Cardiac muscle cell (in vitro differentiated cells and primary cell): ENCODE results near the gene PLA2R1. TPM values are rescaled to one million over a fixed set of nuclear protein-coding genes. Genes with fewer than 3 reads are reported as not detected.
"Not testable (repeated sequence)": the region's sequence is repeated elsewhere in the genome, so short reads cannot be mapped to it uniquely, and the experiment has no call there.

ENCODE experiments used
- DNase-seq, 2 donors: peaks; one replicate each; pipeline versions ENCODE4 v3.0.0 to v3.0.0-alpha.2; 2010 to 2017; ENCODE audit warnings: low read depth in 1 of 2, low spot score in 1 of 2
- H3K27ac ChIP-seq: fragments of 200-600 bp; sonication (generic); 2 replicates; pipeline ENCODE4 v1.5.1; 2016
- H3K27me3 ChIP-seq: fragments of 200-600 bp; sonication (generic); 2 replicates; pipeline ENCODE4 v1.6.0; 2016; ENCODE audit warnings: control low read depth
- H3K36me3 ChIP-seq: fragments of 200-600 bp; sonication (generic); 2 replicates; pipeline ENCODE4 v1.5.1; 2016; ENCODE audit warnings: control low read depth
- H3K4me1 ChIP-seq: fragments of 200-600 bp; sonication (generic); 2 replicates; pipeline ENCODE4 v1.8.1; 2017; ENCODE audit warnings: low read depth, mild to moderate bottlenecking, mixed run types
- H3K4me3 ChIP-seq: fragments of 200-600 bp; sonication (generic); 2 replicates; pipeline ENCODE4 v1.5.1; 2016; ENCODE audit warnings: mild to moderate bottlenecking
- H3K9me3 ChIP-seq: fragments of 200-600 bp; sonication (generic); 2 replicates; pipeline ENCODE4 v1.5.1; 2017; ENCODE audit warnings: low read depth, mild to moderate bottlenecking, control low read depth
- CTCF ChIP-seq: IDR thresholded peaks from 2 replicates; pipeline ENCODE4 v1.5.1; 2012; ENCODE audit warnings: low read depth, mild to moderate bottlenecking, low read length
- polyA plus RNA-seq: library from polyadenylated mRNA; unstranded; fragments of >200 nt; fragmentation: Nextera tagmentation; extraction: Ambion mirVana; gene quantifications from 2 replicates; pipeline ENCODE4 v1.2.1, GENCODE V29; 2016
- total RNA-seq: library from RNA; depleted of rRNA; stranded (reverse); fragments of >200 nt; gene quantifications from 2 replicates; pipeline ENCODE4 v1.2.3, GENCODE V29; 2016

The PLA2R1 gene
- total and polyA plus RNA-seq, 2 experiments from 2014 or later = 0.09 TPM; not detected in 1

- no peaks in the 10 kb centered on the region for H3K9me3 ChIP-seq
- H3K27ac ChIP-seq = no peak overlapping the region
- TF ChIP-seq CTCF = peak; percentile 66
- no peak overlapping the region for H3K4me3 ChIP-seq
- no peaks in the 10 kb centered on the region for H3K36me3 ChIP-seq
- no peaks in the 10 kb centered on the region for H3K4me1 ChIP-seq
- no peaks in the 10 kb centered on the region for H3K27me3 ChIP-seq
- peak; percentile 64 to 75 for DNase-seq
Measured at GRCh38 chr2:159968279-159968900, 94.0 kb downstream of the PLA2R1 start.

GRCh38 chr2:159963700-159964099 is 98.7 kb downstream of the PLA2R1 start:
- TF ChIP-seq CTCF = no peak
- Histone ChIP-seq H3K4me3 (no peak overlapping the region), H3K4me1 (no peaks in the 10 kb centered on the region), H3K27me3 (no peaks in the 10 kb centered on the region), H3K9me3 (no peaks in the 10 kb centered on the region), H3K27ac (no peak overlapping the region), H3K36me3 (no peaks in the 10 kb centered on the region)
- no peak for DNase-seq

- H3K4me3 ChIP-seq, DNase-seq, H3K36me3 ChIP-seq, H3K27me3 ChIP-seq, H3K9me3 ChIP-seq, H3K4me1 ChIP-seq, H3K27ac ChIP-seq: not testable (repeated sequence)
Measured at GRCh38 chr2:159962513-159962912, 99.9 kb downstream of the PLA2R1 start.

GRCh38 chr2:159961451-159961850 is 101.0 kb downstream of the PLA2R1 start:
- no peak for DNase-seq
- Histone ChIP-seq H3K4me1 (no peaks in the 10 kb centered on the region), H3K36me3 (no peaks in the 10 kb centered on the region), H3K4me3 (no peak overlapping the region), H3K27me3 (no peaks in the 10 kb centered on the region), H3K9me3 (no peaks in the 10 kb centered on the region), H3K27ac (no peak overlapping the region)
- no peak for TF ChIP-seq CTCF

GRCh38 chr2:159961037-159961436 is 101.4 kb downstream of the PLA2R1 start:
- Histone ChIP-seq H3K9me3 (no peaks in the 10 kb centered on the region), H3K36me3 (no peaks in the 10 kb centered on the region), H3K4me3 (no peak overlapping the region), H3K4me1 (no peaks in the 10 kb centered on the region), H3K27ac (no peak overlapping the region), H3K27me3 (no peaks in the 10 kb centered on the region)
- TF ChIP-seq CTCF = no peak
- DNase-seq = peak in 1 of 2 donors; percentile 57

- no peaks in the 10 kb centered on the region for H3K9me3 ChIP-seq
- peak in 1 of 2 donors; percentile 88 for DNase-seq
- H3K27ac ChIP-seq = no peak overlapping the region
- H3K4me3 ChIP-seq = no peak overlapping the region
- no peak for TF ChIP-seq CTCF
- H3K27me3 ChIP-seq = no peaks in the 10 kb centered on the region
- H3K36me3 ChIP-seq = no peaks in the 10 kb centered on the region
- no peaks in the 10 kb centered on the region for H3K4me1 ChIP-seq
Measured at GRCh38 chr2:159960414-159960813, 102.0 kb downstream of the PLA2R1 start.
